WTC11 (cell line): ENCODE results near the gene HOXD12. TPM values are rescaled to one million over a fixed set of nuclear protein-coding genes. Genes with fewer than 3 reads are reported as not detected.

ENCODE experiments used
- ATAC-seq: fragments of 200-7000 bp; cut with Tn5 transposase; 2 replicates; pipeline ENCODE4 v1.10.0; 2021; ENCODE audit warnings: mild to moderate bottlenecking, moderate library complexity
- Bru-seq: library from RNA; stranded (reverse); fragments of 400-500 nt; gene quantifications from one replicate; lab custom pipeline; 2021; lab: Mats Ljungman, UMichigan
- CTCF ChIA-PET: fragments of 300-600 bp; sonication (Branson Sonifier 250); formaldehyde crosslinking; loops from one replicate; lab custom pipeline; 2021; ENCODE audit warnings: antibody characterized with exemption; lab: Charles Lee
- POLR2A ChIA-PET: fragments of 350-600 bp; sonication (Branson Sonifier 250); formaldehyde crosslinking; loops from one replicate; lab custom pipeline; 2021; ENCODE audit warnings: antibody characterized with exemption; lab: Charles Lee
- DNase-seq: peaks from one replicate; pipeline ENCODE4 v3.0.0; 2021; ENCODE audit warnings: low spot score
- H3K27ac Mint-ChIP-seq: 2 replicates; pipeline ENCODE4 v1.8.0; 2021; ENCODE audit warnings: mixed read lengths
- H3K27me3 Mint-ChIP-seq: 2 replicates; pipeline ENCODE4 v1.8.0; 2021; ENCODE audit warnings: low read depth, mild to moderate bottlenecking, moderate library complexity, mixed read lengths
- H3K36me3 Mint-ChIP-seq: 2 replicates; pipeline ENCODE4 v1.8.0; 2021; ENCODE audit warnings: mixed read lengths
- H3K4me1 Mint-ChIP-seq: 2 replicates; pipeline ENCODE4 v1.8.0; 2022; ENCODE audit warnings: mixed read lengths
- H3K4me3 Mint-ChIP-seq: 2 replicates; pipeline ENCODE4 v1.8.0; 2021; ENCODE audit warnings: mild to moderate bottlenecking, moderate library complexity, mixed read lengths
- H3K9me3 Mint-ChIP-seq: 2 replicates; pipeline ENCODE4 v1.8.0; 2021; ENCODE audit warnings: mixed read lengths
- CTCF ChIP-seq: fragments of 200-600 bp; IDR thresholded peaks from 2 replicates; pipeline ENCODE4 v1.8.0; 2022; ENCODE audit warnings: antibody characterized with exemption
- FOXJ3 ChIP-seq: sonication (generic); formaldehyde crosslinking; IDR thresholded peaks from 2 replicates; pipeline ENCODE4 v1.9.0; 2021; ENCODE audit warnings: missing genetic modification reagents, mild to moderate bottlenecking, borderline replicate concordance
- GTF2I ChIP-seq: fragments of 250-450 bp; sonication (Bioruptor Pico); conservative IDR thresholded peaks from 2 replicates; pipeline ENCODE4 v1.4.0; 2021; ENCODE audit warnings: mild to moderate bottlenecking
- MXD4 ChIP-seq: fragments of 250-450 bp; sonication (Bioruptor Pico); IDR thresholded peaks from 2 replicates; pipeline ENCODE4 v1.8.0; 2021; ENCODE audit warnings: mild to moderate bottlenecking, moderate library complexity, borderline replicate concordance
- PRRX2 ChIP-seq: fragments of 250-450 bp; sonication (Bioruptor Pico); IDR thresholded peaks from 2 replicates; pipeline ENCODE4 v1.8.0; 2021; ENCODE audit warnings: mild to moderate bottlenecking
- RELA ChIP-seq: sonication (generic); formaldehyde crosslinking; IDR thresholded peaks from 2 replicates; pipeline ENCODE4 v1.8.1; 2022; ENCODE audit warnings: missing genetic modification reagents, mild to moderate bottlenecking, borderline replicate concordance
- SMAD4 ChIP-seq: sonication (generic); formaldehyde crosslinking; IDR thresholded peaks from 2 replicates; pipeline ENCODE4 v1.8.0; 2022; ENCODE audit warnings: mild to moderate bottlenecking, missing genetic modification reagents
- SOX15 ChIP-seq: fragments of 250-450 bp; sonication (Bioruptor Pico); IDR thresholded peaks from 2 replicates; pipeline ENCODE4 v1.9.0; 2021; ENCODE audit warnings: mild to moderate bottlenecking
- TEAD1 ChIP-seq: sonication (generic); formaldehyde crosslinking; IDR thresholded peaks from 2 replicates; pipeline ENCODE4 v1.8.0; 2022; ENCODE audit warnings: mild to moderate bottlenecking, missing genetic modification reagents
- ZNF121 ChIP-seq: sonication (generic); formaldehyde crosslinking; IDR thresholded peaks from 2 replicates; pipeline ENCODE4 v1.8.0; 2023; ENCODE audit warnings: missing genetic modification reagents
- ZNF263 ChIP-seq: sonication (generic); formaldehyde crosslinking; IDR thresholded peaks from 2 replicates; pipeline ENCODE4 v1.8.1; 2022; ENCODE audit warnings: low read depth, mild to moderate bottlenecking, moderate library complexity, missing genetic modification reagents
- ZNF512 ChIP-seq: sonication (generic); formaldehyde crosslinking; IDR thresholded peaks from 2 replicates; pipeline ENCODE4 v1.8.1; 2022; ENCODE audit warnings: missing genetic modification reagents, borderline replicate concordance
- ZNF671 ChIP-seq: fragments of 250-450 bp; sonication (Bioruptor Pico); IDR thresholded peaks from 2 replicates; pipeline ENCODE4 v1.8.0; 2021; ENCODE audit warnings: mild to moderate bottlenecking
- long read RNA-seq, 3 experiments: library from RNA in 1 of 3; library from capped mRNA in 1 of 3; library from polyadenylated mRNA in 1 of 3; unstranded in 2 of 3; stranded (forward) in 1 of 3; transcript quantifications; one replicate each; pipeline ENCODE4 v2.0.0, GENCODE V29; 2021
- total RNA-seq: library from RNA; stranded (reverse); gene quantifications from 3 replicates; pipeline ENCODE4 v1.2.3, GENCODE V29; 2021

HOXD12 gene
- total RNA-seq (0.17 TPM in 1 of 3 replicates, not detected in the others), Bru-seq, nascent RNA (not detected)
- long read RNA-seq, experiment 1: 0 reads
- long read RNA-seq, experiment 2: 0 reads
- long read RNA-seq, experiment 3: 0 reads

GRCh38 chr2:176099728-176100546 is at the start of gene HOXD12:
TSS of gene HOXD12 (plus strand) at chr2:176099795. CDS start at chr2:176099802, 7 bp downstream.
- no peak for DNase-seq
- ATAC-seq: no peak

GRCh38 chr2:176056406-176056805 is 43.2 kb upstream of the HOXD12 start:
- CTCF ChIA-PET: no interaction called here
- Mint-ChIP-seq H3K27ac (no peak overlapping the region), H3K36me3 (no peaks in the 10 kb centered on the region), H3K27me3 (peaks cover 15% of the 10 kb centered on the region), H3K4me1 (no peaks in the 10 kb centered on the region), H3K9me3 (no peaks in the 10 kb centered on the region), H3K4me3 (no peak overlapping the region)
- POLR2A ChIA-PET: no interaction called here
- ATAC-seq (no peak), DNase-seq (no peak)
- no peak for TF ChIP-seq ZNF263 (CRISPR knock-in tag)
- no peak for TF ChIP-seq ZNF121 (CRISPR knock-in tag)

More at GRCh38 chr2:176099728-176100546, at the start of gene HOXD12:
- Mint-ChIP-seq H3K9me3 (no peaks in the 10 kb centered on the region), H3K4me3 (peak within 1 kb of the TSS; percentile 65), H3K4me1 (peaks cover 61% of the 10 kb centered on the region), H3K27ac (no peak within 1 kb of the TSS), H3K27me3 (peaks cover 99% of the 10 kb centered on the region), H3K36me3 (no peaks in the 10 kb centered on the region)
- POLR2A ChIA-PET: interaction anchor here (0.6 kb wide), 1 partner anchor 36 kb away, joined by 7 read pairs; no protein-coding TSS in a partner anchor
- CTCF ChIA-PET: no interaction called here
- no peak for TF ChIP-seq SOX15 (CRISPR knock-in tag)
- no peak for TF ChIP-seq RELA (CRISPR knock-in tag)
- no peak for TF ChIP-seq MXD4 (CRISPR knock-in tag)
- TF ChIP-seq TEAD1 (CRISPR knock-in tag): no peak
- TF ChIP-seq SMAD4 (CRISPR knock-in tag): no peak
- TF ChIP-seq CTCF: no peak
- TF ChIP-seq ZNF671 (CRISPR knock-in tag): no peak
- TF ChIP-seq FOXJ3 (CRISPR knock-in tag): no peak
- no peak for TF ChIP-seq PRRX2 (CRISPR knock-in tag)
- TF ChIP-seq GTF2I: no peak

- CTCF ChIA-PET: no interaction called here
- Mint-ChIP-seq H3K9me3 (no peaks in the 10 kb centered on the region), H3K4me3 (no peak overlapping the region), H3K36me3 (no peaks in the 10 kb centered on the region), H3K4me1 (peaks cover 21% of the 10 kb centered on the region), H3K27ac (no peak overlapping the region), H3K27me3 (peaks cover 80% of the 10 kb centered on the region)
- no peak for ATAC-seq
- no peak for DNase-seq
- TF ChIP-seq MXD4 (CRISPR knock-in tag) (no peak), SMAD4 (CRISPR knock-in tag) (no peak), ZNF512 (CRISPR knock-in tag) (no peak)
- POLR2A ChIA-PET: interaction anchor here (0.6 to 0.7 kb wide), 2 partner anchors 35 to 428 kb away, joined by 3 to 7 read pairs; no protein-coding TSS in a partner anchor
Observed at GRCh38 chr2:176063958-176064357, 35.6 kb upstream of the HOXD12 start.
